GM12891 (cell line): Measurements from ENCODE around the gene MYBPHL.
"Not testable (repeated sequence)": the region's sequence is repeated elsewhere in the genome, so short reads cannot be mapped to it uniquely, and the experiment has no call there.

ENCODE experiments used
- DNase-seq: peaks from one replicate; pipeline ENCODE4 v3.0.0; 2011; ENCODE audit warnings: low spot score; ENCODE audit not compliant: insufficient read length
- FAIRE-seq: peaks from 2 replicates; lab custom pipeline; 2011; peaks lifted over from hg19 to GRCh38; lab: Jason Lieb, UNC
- PAX5 ChIP-seq: IDR thresholded peaks from 2 replicates; pipeline ENCODE4 v1.6.1; 2011; ENCODE audit warnings: low read length, moderate library complexity, mild to moderate bottlenecking; ENCODE audit not compliant: insufficient read depth, severe bottlenecking
- POLR2A ChIP-seq: IDR thresholded peaks from 2 replicates; pipeline ENCODE4 v1.6.1; 2011; ENCODE audit warnings: low read depth, low read length, control low read depth
- POLR2AphosphoS5 ChIP-seq: IDR thresholded peaks from 2 replicates; pipeline ENCODE4 v1.6.1; 2011; ENCODE audit warnings: low read depth, low read length, control low read depth
- POU2F2 ChIP-seq: IDR thresholded peaks from 2 replicates; pipeline ENCODE4 v1.6.1; 2011; ENCODE audit warnings: low read depth, mild to moderate bottlenecking, control low read depth, low read length, moderate library complexity
- SPI1 ChIP-seq: IDR thresholded peaks from 2 replicates; pipeline ENCODE4 v1.6.1; 2011; ENCODE audit warnings: low read depth, low read length, control low read depth
- TAF1 ChIP-seq: IDR thresholded peaks from 2 replicates; pipeline ENCODE4 v1.6.1; 2011; ENCODE audit warnings: low read depth, low read length, control low read depth

The MYBPHL gene

GRCh38 chr1:109294481-109294880, 12.3 kb downstream of the MYBPHL start:
- DNase-seq (no peak), FAIRE-seq (no peak)
- TF ChIP-seq PAX5, result no peak
- no peak for TF ChIP-seq TAF1
- TF ChIP-seq POLR2AphosphoS5, result no peak
- TF ChIP-seq POLR2A, result no peak
- no peak for TF ChIP-seq SPI1
- no peak for TF ChIP-seq POU2F2

DNA sequence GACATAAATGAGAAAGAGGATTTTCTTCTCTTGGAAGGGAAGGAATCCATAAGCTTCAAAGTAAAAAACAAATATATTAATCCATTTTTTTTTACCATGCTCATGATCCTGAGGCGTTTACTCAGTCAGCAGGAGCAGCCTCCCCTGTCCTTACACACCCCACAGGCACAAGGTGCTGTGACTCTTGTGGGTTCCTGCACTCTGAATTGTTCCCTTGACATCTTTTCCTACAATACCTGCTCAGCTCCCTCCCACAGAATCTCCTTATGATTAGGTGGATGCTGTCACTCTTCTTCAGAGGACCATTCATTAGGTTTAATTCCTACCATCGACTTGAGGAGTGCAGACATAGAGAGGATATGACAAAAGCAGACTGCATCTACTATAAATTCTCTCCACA, 13.8 kb downstream of the MYBPHL start:
- TF ChIP-seq POLR2AphosphoS5 (no peak), PAX5 (no peak), POU2F2 (no peak), SPI1 (no peak), TAF1 (no peak), POLR2A (no peak)
- FAIRE-seq, result no peak
- no peak for DNase-seq

DNA sequence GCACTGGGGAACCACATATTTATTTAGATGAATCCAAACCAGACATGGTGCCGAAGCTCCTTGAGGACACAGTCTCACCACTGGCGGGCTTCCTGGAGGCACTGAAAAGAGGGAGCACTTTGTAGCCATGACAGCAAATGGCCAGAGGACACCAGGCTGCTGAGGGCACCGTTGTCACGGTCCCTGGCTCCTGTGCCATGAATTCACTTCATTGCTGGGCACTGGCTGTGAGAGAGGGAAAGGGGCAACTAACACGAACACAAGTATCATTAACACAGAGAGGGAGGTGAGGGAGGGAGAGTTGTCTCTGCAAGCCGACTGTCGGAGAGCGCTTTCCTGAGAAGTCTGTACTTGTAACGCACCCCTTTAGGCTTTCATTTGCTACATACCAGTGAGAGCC, 14.4 kb downstream of the MYBPHL start:
- no peak for DNase-seq
- no peak for FAIRE-seq
- TF ChIP-seq TAF1 (no peak), POLR2A (no peak), POLR2AphosphoS5 (no peak), PAX5 (no peak), SPI1 (no peak), POU2F2 (no peak)

DNA sequence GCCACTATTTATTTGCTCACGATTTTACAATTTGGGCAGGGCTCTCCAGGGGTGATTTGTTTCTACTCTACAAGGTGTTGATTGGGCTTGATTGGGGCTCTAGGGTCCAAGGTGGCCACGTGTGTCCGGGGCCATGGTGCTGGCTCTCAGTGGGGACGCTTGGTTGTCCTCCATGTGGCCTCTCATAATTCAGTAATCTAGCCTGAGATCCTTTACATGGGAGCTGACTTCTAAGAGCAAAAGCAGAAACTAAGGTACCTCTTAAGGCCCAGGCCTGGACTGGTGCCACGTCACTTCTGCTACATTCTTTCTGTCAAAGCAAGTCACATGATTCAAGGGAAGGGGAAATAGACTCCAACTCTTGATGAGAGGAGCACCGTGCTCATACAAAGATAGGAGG, 15.8 kb downstream of the MYBPHL start:
- DNase-seq (no peak), FAIRE-seq (no peak)
- TF ChIP-seq PAX5, result no peak
- TF ChIP-seq POU2F2, result no peak
- no peak for TF ChIP-seq TAF1
- no peak for TF ChIP-seq SPI1
- no peak for TF ChIP-seq POLR2A
- no peak for TF ChIP-seq POLR2AphosphoS5

GRCh38 chr1:109290137-109290536, 16.7 kb downstream of the MYBPHL start:
- no peak for FAIRE-seq
- no peak for DNase-seq
- TF ChIP-seq PAX5 (no peak), POLR2A (no peak), POLR2AphosphoS5 (no peak), TAF1 (no peak), SPI1 (no peak), POU2F2 (no peak)

GRCh38 chr1:109286762-109287161, 20.0 kb downstream of the MYBPHL start:
- not testable (repeated sequence) for FAIRE-seq, DNase-seq

DNA sequence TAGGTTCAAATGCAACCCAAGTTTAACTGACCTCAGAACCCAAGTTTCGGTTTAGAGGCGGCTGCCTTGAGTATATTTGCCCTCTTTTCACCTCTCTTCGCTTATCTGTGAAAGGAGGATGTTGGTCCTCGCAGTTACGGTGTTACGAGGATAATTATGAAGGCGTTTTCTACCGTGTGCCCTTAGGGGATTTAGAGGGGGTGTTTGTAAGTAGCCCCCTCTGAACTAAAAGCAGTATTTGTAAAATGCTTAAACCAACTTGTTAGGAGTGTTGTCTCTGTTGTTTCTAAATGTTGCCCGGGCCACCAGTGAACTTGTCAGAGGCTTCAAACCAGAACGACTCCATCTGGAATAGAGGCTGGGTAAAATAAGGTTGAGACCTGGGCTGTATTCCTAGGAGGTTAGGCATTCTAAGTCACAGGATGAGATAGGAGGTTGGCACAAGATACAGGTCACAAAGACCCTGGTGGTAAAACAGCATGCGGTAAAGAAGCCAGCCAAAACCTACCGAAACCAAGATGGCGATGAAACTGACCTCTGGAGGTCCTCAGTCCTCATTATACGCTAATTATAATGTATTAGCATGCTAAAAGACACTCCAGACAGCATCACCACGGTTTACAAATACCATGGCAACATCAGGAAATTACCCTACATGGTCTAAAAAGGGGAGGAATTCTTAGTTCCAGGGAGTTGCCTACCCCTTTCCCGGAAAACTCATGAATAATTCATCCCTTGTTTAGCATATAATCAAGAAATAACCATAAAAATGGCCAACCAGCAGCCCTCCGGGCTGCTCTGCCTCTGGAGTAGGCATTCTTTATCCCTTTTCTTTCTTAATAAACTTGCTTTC, 22.8 kb downstream of the MYBPHL start:
- TF ChIP-seq POU2F2, result no peak
- no peak for TF ChIP-seq SPI1
- no peak for TF ChIP-seq TAF1
- TF ChIP-seq PAX5, result no peak
- no peak for TF ChIP-seq POLR2A
- FAIRE-seq, result no peak
- DNase-seq, result no peak

DNA sequence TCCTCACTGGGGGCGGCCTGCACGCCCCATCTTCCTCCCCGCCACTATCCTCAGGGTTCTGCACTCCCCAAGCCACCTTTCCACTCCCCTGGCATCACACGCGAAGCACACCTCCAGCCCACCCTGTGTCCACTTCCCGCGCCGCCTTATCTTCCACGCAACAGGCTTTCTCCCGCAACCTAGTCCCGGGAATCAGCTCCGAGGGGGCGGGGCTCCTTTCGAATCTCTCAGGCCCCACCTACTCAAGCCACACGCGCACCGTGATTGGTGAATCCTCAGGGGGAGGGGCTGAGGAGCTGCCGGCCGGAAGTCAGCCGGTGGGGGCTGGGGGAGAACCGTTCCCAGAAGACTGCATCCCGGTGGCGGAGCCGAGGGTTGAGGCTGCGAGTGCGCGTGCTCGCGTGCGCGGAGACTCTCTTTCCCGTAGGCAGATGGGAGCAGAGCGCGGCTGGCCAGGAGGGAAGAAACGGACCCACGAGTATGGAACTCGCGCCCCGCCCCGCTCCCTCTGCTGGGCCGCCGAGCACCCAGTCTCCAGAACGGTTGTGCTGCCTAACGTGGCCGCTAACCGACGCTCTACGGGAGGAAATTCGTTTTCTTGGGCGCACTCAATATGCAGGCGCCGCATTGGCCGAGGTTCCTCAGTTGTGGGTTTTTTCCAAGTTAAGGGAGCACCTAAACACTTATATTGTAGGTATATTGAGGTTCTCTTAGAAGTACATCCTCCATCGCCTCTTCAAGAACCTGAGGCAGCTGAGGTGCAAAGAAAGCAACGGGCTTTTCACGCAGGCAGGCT, 23.7 kb downstream of the MYBPHL start, which contains the start of gene PSRC1:
PSRC1 (minus strand) TSS at position 194 of the 796 bp plus-strand sequence.
- peak; percentile 81 for FAIRE-seq
- DNase-seq, result peak; percentile 98
- TF ChIP-seq POU2F2 (peak; percentile 60; the same call in 1 of the 2 replicates), POLR2AphosphoS5 (no peak)

DNA sequence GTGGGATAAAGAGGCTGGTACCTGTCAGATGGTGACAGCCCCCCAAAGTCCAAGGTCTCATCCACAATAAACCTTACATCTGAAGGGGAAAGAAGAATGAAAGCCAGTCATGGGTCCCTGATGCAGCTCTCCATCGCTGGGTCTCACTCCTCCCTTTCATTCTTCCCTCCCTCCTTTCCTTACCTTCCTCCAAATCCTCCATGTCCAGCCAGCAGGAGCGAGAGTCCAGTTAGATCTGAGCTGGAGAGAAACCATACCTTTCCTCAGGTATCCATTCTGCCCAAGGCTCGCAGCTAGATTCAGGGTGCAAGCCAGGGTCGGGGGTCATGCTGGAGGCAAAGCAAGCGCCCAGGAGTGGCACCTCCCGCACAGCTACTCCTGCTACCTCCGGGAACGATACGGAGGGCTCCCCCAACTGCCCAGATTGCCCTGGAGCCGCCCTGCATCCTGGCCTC, 24.3 kb downstream of the MYBPHL start:
- DNase-seq (no peak), FAIRE-seq (no peak)
- TF ChIP-seq SPI1, result no peak
- TF ChIP-seq POU2F2, result no peak
- no peak for TF ChIP-seq PAX5
- TF ChIP-seq POLR2AphosphoS5, result no peak
